ENCODE results near the gene HOXA4.

The HOXA4 gene

GRCh38 chr7:27138472-27138871 is 7.9 kb upstream of the HOXA4 start:
- DNase-seq (ENCODE audit: insufficient read length, low spot score) = no peak
- no peak for TF ChIP-seq CTCF (IDR thresholded peaks at IDR 0.05; ENCODE audit: insufficient read depth, missing control alignments)

GRCh38 chr7:27137640-27138315 is 7.2 kb upstream of the HOXA4 start:
- no peak for TF ChIP-seq CTCF (IDR thresholded peaks at IDR 0.05; ENCODE audit: insufficient read depth, missing control alignments)
- DNase-seq (ENCODE audit: insufficient read length, low spot score) = no peak
- no peak for FAIRE-seq

More at GRCh38 chr7:27138472-27138871, 7.9 kb upstream of the HOXA4 start:
- FAIRE-seq = no peak

- no peak for FAIRE-seq
- TF ChIP-seq CTCF (IDR thresholded peaks at IDR 0.05; ENCODE audit: insufficient read depth, missing control alignments) = no peak
Measured at GRCh38 chr7:27134392-27134791, 3.8 kb upstream of the HOXA4 start.

GRCh38 chr7:27133409-27134231 is 3.1 kb upstream of the HOXA4 start:
- TF ChIP-seq CTCF (IDR thresholded peaks at IDR 0.05; ENCODE audit: insufficient read depth, missing control alignments) = no peak
- DNase-seq (ENCODE audit: insufficient read length, low spot score) = no peak
- no peak for FAIRE-seq

More at GRCh38 chr7:27134392-27134791, 3.8 kb upstream of the HOXA4 start:
- DNase-seq (ENCODE audit: insufficient read length, low spot score) = no peak

GRCh38 chr7:27132978-27133377 is 2.4 kb upstream of the HOXA4 start:
- DNase-seq (ENCODE audit: insufficient read length, low spot score) (no peak), FAIRE-seq (no peak)
- no peak for TF ChIP-seq CTCF (IDR thresholded peaks at IDR 0.05; ENCODE audit: insufficient read depth, missing control alignments)

- DNase-seq (ENCODE audit: insufficient read length, low spot score) (no peak), FAIRE-seq (no peak)
- no peak for TF ChIP-seq CTCF (IDR thresholded peaks at IDR 0.05; ENCODE audit: insufficient read depth, missing control alignments)
Measured at GRCh38 chr7:27132214-27132613, 1.7 kb upstream of the HOXA4 start.

- FAIRE-seq (no peak), DNase-seq (ENCODE audit: insufficient read length, low spot score) (no peak)
- TF ChIP-seq CTCF (IDR thresholded peaks at IDR 0.05; ENCODE audit: insufficient read depth, missing control alignments) = no peak
Measured at GRCh38 chr7:27131390-27131819, 848 bp upstream of the HOXA4 start.

Measured in D721Med (cell line).